HepG2 (cell line): ENCODE data around the gene RNF222. TPM values are rescaled to one million over a fixed set of nuclear protein-coding genes. Genes with fewer than 3 reads are reported as not detected.

Source experiments
- CREB1 ChIP-seq, 2 experiments: fragments of 450-650 bp in 1 of 2; IDR thresholded peaks; 2 replicates each; pipeline ENCODE4 v1.6.1; 2016 to 2017; ENCODE audit warnings: control low read depth in 1 of 2, mild to moderate bottlenecking in 1 of 2, missing compliant biosample characterization in 1 of 2, missing genetic modification characterization in 1 of 2
- KMT2B ChIP-seq: IDR thresholded peaks from 2 replicates; pipeline ENCODE4 v1.6.1; 2016; ENCODE audit warnings: missing genetic modification reagents, missing compliant biosample characterization
- MAZ ChIP-seq, 2 experiments: sonication (generic) in 1 of 2; formaldehyde crosslinking in 1 of 2; IDR thresholded peaks; 2 replicates each; pipeline versions ENCODE4 v1.5.0 to v1.6.1; 2012 to 2020; ENCODE audit warnings: low read depth in 2 of 2, mild to moderate bottlenecking in 2 of 2, borderline replicate concordance in 1 of 2, improper control_type of control experiment in 1 of 2, low read length in 1 of 2, missing genetic modification reagents in 1 of 2, moderate library complexity in 1 of 2
- MIER3 ChIP-seq: IDR thresholded peaks from 2 replicates; pipeline ENCODE4 v1.6.1; 2016; ENCODE audit warnings: missing compliant biosample characterization, borderline replicate concordance
- SALL2 ChIP-seq: sonication (generic); formaldehyde crosslinking; IDR thresholded peaks from 2 replicates; pipeline ENCODE4 v1.8.1; 2023; ENCODE audit warnings: mild to moderate bottlenecking, missing genetic modification reagents, inconsistent platforms
- SMARCC2 ChIP-seq: fragments of 450-650 bp; IDR thresholded peaks from 2 replicates; pipeline ENCODE4 v1.6.1; 2017; ENCODE audit warnings: antibody characterized with exemption, mild to moderate bottlenecking
- TRAFD1 ChIP-seq: sonication (generic); formaldehyde crosslinking; IDR thresholded peaks from 2 replicates; pipeline ENCODE4 v1.5.1; 2020; ENCODE audit warnings: missing genetic modification reagents, mild to moderate bottlenecking, borderline replicate concordance
- ZNF232 ChIP-seq: sonication (generic); formaldehyde crosslinking; IDR thresholded peaks from 2 replicates; pipeline ENCODE4 v1.4.0; 2020; ENCODE audit warnings: missing genetic modification reagents, borderline replicate concordance
- ZNF274 ChIP-seq: sonication (generic); formaldehyde crosslinking; IDR thresholded peaks from 2 replicates; pipeline ENCODE4 v1.5.1; 2020; ENCODE audit warnings: mild to moderate bottlenecking, missing genetic modification reagents
- ZNF292 ChIP-seq: sonication (generic); formaldehyde crosslinking; IDR thresholded peaks from 2 replicates; pipeline ENCODE4 v1.8.1; 2022; ENCODE audit warnings: mild to moderate bottlenecking, low read depth, missing genetic modification reagents, borderline replicate concordance
- ZNF446 ChIP-seq: sonication (generic); formaldehyde crosslinking; IDR thresholded peaks from 2 replicates; pipeline ENCODE4 v1.5.0; 2020; ENCODE audit warnings: mild to moderate bottlenecking, missing genetic modification reagents
- ZNF598 ChIP-seq: sonication (generic); formaldehyde crosslinking; IDR thresholded peaks from 2 replicates; pipeline ENCODE4 v1.5.1; 2020; ENCODE audit warnings: mild to moderate bottlenecking, missing genetic modification reagents, borderline replicate concordance
- ZNF720 ChIP-seq: sonication (generic); formaldehyde crosslinking; IDR thresholded peaks from 2 replicates; pipeline ENCODE4 v1.4.0; 2020; ENCODE audit warnings: missing genetic modification reagents
- ZNF788 ChIP-seq: sonication (generic); formaldehyde crosslinking; IDR thresholded peaks from 2 replicates; pipeline ENCODE4 v1.5.0; 2020; ENCODE audit warnings: mild to moderate bottlenecking, missing genetic modification reagents, borderline replicate concordance
- polyA plus RNA-seq, 8 experiments: library from polyadenylated mRNA; depleted of rRNA in 3 of 8; stranded (reverse) in 7 of 8; unstranded in 1 of 8; fragments of >200 nt; fragmentation: Illumina TruSeq in 4 of 8; extraction: Trizol in 4 of 8; gene quantifications; 2 replicates each; pipeline versions ENCODE4 v1.2.1 to v1.2.3, GENCODE V29; 2011 to 2016; ENCODE audit warnings: low read depth in 4 of 8, missing spikeins in 1 of 8, mixed read lengths in 1 of 8; ENCODE audit not compliant: insufficient read depth in 1 of 8
- total RNA-seq, 5 experiments: library from RNA; depleted of rRNA; stranded (reverse); fragments of >200 nt; fragmentation: Illumina TruSeq; extraction: Trizol; gene quantifications; 2 replicates each; pipeline ENCODE4 v1.2.3, GENCODE V29; 2016; ENCODE audit warnings: low read depth in 1 of 5
- TF ChIP-seq, protein P1 (sequence below): sonication (generic); formaldehyde crosslinking; conservative IDR thresholded peaks from 2 replicates; pipeline ENCODE4 v1.4.0; 2020; ENCODE audit warnings: missing genetic modification reagents
- TF ChIP-seq, protein P2 (sequence below): sonication (generic); formaldehyde crosslinking; IDR thresholded peaks from 2 replicates; pipeline ENCODE4 v1.9.0; 2021; ENCODE audit warnings: missing genetic modification reagents, borderline replicate concordance
- TF ChIP-seq, protein P3 (sequence below): sonication (generic); formaldehyde crosslinking; IDR thresholded peaks from 2 replicates; pipeline ENCODE4 v1.4.0; 2020; ENCODE audit warnings: missing genetic modification reagents, mild to moderate bottlenecking, borderline replicate concordance
- TF ChIP-seq, protein P4 (sequence below): sonication (generic); formaldehyde crosslinking; conservative IDR thresholded peaks from 2 replicates; pipeline ENCODE4 v1.4.0; 2020; ENCODE audit warnings: missing genetic modification reagents

Gene RNF222
- total and polyA plus RNA-seq, 2 of the 13 experiments (the other 11 are each of a cell fraction or from before 2014, with no cell fraction given) = not detected

DNA sequence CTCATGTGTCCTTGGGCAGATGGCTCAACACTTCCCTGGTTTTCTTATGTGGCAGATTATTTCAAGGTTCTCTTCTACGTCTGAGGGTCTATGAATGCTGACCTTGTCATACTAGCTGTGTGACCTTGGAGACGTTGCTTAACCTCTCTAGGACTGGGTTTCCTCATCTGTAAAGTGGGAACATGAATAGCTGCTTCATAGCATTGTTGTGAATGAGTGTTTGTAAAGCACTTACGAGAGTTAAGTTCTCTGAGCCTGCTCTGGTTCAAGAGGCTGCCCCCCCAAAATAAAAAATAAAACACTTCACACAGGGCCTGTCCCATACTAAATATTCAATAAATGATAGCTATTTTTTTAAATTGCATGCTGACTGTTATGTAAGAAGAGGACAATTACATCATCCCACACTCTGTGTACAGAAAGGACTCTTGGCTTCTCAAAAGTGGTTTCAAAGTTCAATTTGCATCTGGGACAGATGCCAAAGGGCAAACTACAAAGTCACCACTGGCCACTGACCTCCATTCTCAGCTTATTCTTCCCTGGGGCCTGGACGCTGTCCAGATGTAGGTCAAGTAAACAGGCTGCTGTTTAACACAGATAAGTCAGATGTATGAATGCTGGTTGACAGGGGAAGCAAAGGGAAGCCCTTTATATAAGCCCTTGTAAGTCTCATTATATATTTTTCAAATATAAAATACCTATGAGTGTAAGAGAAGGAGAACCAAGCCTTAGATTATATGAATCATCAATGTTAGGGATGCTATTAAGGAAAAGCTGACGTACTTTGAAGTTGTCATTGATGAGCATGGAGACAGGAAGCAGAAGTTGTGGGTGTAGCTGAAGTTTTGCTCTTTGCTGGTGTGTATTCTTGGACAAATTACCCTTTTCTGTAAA lies 22.7 kb upstream of the RNF222 start (continued):
- TF ChIP-seq, protein P1, sequence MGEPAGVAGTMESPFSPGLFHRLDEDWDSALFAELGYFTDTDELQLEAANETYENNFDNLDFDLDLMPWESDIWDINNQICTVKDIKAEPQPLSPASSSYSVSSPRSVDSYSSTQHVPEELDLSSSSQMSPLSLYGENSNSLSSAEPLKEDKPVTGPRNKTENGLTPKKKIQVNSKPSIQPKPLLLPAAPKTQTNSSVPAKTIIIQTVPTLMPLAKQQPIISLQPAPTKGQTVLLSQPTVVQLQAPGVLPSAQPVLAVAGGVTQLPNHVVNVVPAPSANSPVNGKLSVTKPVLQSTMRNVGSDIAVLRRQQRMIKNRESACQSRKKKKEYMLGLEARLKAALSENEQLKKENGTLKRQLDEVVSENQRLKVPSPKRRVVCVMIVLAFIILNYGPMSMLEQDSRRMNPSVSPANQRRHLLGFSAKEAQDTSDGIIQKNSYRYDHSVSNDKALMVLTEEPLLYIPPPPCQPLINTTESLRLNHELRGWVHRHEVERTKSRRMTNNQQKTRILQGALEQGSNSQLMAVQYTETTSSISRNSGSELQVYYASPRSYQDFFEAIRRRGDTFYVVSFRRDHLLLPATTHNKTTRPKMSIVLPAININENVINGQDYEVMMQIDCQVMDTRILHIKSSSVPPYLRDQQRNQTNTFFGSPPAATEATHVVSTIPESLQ (CRISPR knock-in tag) = 0 out of 2 replicates have a peak, but pooled peaks have one; percentile 50
- TF ChIP-seq, protein P2, sequence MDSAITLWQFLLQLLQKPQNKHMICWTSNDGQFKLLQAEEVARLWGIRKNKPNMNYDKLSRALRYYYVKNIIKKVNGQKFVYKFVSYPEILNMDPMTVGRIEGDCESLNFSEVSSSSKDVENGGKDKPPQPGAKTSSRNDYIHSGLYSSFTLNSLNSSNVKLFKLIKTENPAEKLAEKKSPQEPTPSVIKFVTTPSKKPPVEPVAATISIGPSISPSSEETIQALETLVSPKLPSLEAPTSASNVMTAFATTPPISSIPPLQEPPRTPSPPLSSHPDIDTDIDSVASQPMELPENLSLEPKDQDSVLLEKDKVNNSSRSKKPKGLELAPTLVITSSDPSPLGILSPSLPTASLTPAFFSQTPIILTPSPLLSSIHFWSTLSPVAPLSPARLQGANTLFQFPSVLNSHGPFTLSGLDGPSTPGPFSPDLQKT (CRISPR knock-in tag) = no peak
- peak; percentile 91; the same call in 1 of the 2 replicates for TF ChIP-seq ZNF232 (CRISPR knock-in tag)
- no peak for TF ChIP-seq ZNF598 (CRISPR knock-in tag)
- TF ChIP-seq SMARCC2 = 0 out of 2 replicates have a peak, but pooled peaks have one; percentile 32
- TF ChIP-seq ZNF446 = no peak
- peak; percentile 73 for TF ChIP-seq KMT2B (CRISPR knock-in tag)
- no peak for TF ChIP-seq ZNF274 (CRISPR knock-in tag)
- TF ChIP-seq ZNF720 (CRISPR knock-in tag) = no peak
- no peak for TF ChIP-seq TRAFD1 (CRISPR knock-in tag)
- TF ChIP-seq MAZ (IDR thresholded peaks at IDR 0.05; ENCODE audit: borderline replicate concordance, low read depth, low read length) = no peak
- 0 out of 2 replicates have a peak, but pooled peaks have one; percentile 61 for TF ChIP-seq MAZ (CRISPR knock-in tag; IDR thresholded peaks at IDR 0.05; ENCODE audit: low read depth)
- TF ChIP-seq, protein P3, sequence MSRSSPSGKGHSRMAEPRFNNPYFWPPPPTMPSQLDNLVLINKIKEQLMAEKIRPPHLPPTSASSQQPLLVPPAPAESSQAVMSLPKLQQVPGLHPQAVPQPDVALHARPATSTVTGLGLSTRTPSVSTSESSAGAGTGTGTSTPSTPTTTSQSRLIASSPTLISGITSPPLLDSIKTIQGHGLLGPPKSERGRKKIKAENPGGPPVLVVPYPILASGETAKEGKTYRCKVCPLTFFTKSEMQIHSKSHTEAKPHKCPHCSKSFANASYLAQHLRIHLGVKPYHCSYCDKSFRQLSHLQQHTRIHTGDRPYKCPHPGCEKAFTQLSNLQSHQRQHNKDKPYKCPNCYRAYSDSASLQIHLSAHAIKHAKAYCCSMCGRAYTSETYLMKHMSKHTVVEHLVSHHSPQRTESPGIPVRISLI (CRISPR knock-in tag) = peak; percentile 92
- TF ChIP-seq MIER3 (CRISPR knock-in tag) = peak; percentile 89; the same call in 1 of the 2 replicates
- peak; percentile 67; the same call in 1 of the 2 replicates for TF ChIP-seq ZNF292
- TF ChIP-seq, protein P4, sequence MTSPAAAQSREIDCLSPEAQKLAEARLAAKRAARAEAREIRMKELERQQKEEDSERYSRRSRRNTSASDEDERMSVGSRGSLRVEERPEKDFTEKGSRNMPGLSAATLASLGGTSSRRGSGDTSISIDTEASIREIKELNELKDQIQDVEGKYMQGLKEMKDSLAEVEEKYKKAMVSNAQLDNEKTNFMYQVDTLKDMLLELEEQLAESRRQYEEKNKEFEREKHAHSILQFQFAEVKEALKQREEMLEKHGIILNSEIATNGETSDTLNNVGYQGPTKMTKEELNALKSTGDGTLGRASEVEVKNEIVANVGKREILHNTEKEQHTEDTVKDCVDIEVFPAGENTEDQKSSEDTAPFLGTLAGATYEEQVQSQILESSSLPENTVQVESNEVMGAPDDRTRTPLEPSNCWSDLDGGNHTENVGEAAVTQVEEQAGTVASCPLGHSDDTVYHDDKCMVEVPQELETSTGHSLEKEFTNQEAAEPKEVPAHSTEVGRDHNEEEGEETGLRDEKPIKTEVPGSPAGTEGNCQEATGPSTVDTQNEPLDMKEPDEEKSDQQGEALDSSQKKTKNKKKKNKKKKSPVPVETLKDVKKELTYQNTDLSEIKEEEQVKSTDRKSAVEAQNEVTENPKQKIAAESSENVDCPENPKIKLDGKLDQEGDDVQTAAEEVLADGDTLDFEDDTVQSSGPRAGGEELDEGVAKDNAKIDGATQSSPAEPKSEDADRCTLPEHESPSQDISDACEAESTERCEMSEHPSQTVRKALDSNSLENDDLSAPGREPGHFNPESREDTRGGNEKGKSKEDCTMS (CRISPR knock-in tag) = no peak
- peak; percentile 53; the same call in 1 of the 2 replicates for TF ChIP-seq CREB1 (IDR thresholded peaks at IDR 0.05)
- peak; percentile 87 for TF ChIP-seq CREB1 (CRISPR knock-in tag; IDR thresholded peaks at IDR 0.05)
- peak; percentile 83; the same call in 1 of the 2 replicates for TF ChIP-seq ZNF788 (CRISPR knock-in tag)
- 0 out of 2 replicates have a peak, but pooled peaks have one; percentile 53 for TF ChIP-seq SALL2
